Hematopoietic multipotent progenitor cell treated with erythropoietin and hydrocortisone succinate and interleukin-3 and kit ligand, for 6 days (in vitro differentiated cells): ENCODE results near the gene PRKG2.
"Not testable (repeated sequence)": the region's sequence is repeated elsewhere in the genome, so short reads cannot be mapped to it uniquely, and the experiment has no call there.

ENCODE experiments used
- DNase-seq: peaks from one replicate; pipeline ENCODE4 v3.0.0-alpha.2; 2015

Gene PRKG2, protein sequence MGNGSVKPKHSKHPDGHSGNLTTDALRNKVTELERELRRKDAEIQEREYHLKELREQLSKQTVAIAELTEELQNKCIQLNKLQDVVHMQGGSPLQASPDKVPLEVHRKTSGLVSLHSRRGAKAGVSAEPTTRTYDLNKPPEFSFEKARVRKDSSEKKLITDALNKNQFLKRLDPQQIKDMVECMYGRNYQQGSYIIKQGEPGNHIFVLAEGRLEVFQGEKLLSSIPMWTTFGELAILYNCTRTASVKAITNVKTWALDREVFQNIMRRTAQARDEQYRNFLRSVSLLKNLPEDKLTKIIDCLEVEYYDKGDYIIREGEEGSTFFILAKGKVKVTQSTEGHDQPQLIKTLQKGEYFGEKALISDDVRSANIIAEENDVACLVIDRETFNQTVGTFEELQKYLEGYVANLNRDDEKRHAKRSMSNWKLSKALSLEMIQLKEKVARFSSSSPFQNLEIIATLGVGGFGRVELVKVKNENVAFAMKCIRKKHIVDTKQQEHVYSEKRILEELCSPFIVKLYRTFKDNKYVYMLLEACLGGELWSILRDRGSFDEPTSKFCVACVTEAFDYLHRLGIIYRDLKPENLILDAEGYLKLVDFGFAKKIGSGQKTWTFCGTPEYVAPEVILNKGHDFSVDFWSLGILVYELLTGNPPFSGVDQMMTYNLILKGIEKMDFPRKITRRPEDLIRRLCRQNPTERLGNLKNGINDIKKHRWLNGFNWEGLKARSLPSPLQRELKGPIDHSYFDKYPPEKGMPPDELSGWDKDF

DNA sequence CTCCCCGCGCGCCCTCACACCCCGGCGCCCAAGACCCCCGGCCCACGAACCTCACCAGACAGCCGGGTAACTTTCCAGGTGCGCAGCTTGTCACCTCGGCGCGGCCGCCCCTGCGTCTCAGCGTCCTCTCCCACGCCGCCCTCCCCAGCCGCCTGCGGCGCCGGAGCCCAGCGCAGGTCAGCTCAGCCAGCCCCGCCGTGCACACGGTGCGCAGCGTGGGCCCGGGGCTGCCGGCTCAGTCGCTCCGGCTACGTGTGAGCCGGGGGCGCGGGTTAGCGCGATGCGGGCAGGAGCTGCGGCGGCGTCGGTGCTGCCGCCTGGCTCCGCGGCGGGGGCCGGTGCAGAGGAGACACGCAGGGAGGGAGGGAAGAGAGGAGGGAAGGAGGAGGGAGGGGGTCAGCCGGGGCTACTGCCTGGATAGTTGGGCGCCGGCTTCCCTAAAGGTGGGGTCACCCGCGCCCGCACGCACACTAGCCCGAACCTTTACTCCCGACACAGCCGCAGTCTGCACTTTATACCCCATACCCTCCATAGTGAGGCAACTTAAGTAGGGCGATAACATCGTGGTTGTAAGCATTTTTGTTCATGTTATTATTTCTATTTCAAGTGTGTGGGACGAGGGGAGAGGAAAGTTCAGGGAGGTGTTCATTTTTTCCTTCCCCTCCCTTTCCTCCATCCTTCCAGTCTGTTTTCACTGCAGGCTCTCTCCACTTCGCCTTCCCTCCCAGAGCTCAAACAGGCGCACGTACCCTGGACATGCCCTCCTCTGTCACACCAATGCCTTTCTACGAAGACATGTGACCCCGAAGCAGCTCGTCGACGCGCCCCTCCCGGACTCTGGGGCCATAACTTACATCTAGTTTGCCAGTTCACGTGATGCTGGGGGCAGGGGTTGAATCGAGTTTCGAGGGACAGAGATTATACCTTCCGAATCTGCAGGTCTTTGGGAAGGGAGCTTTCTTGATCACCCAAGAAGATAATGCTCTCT is at the start of gene PRKG2:
PRKG2 (minus strand) TSS at position 342 of the 988 bp plus-strand sequence. CDS start 10,175 bp downstream, outside the sequence.
- DNase-seq = peak; percentile 53

DNA sequence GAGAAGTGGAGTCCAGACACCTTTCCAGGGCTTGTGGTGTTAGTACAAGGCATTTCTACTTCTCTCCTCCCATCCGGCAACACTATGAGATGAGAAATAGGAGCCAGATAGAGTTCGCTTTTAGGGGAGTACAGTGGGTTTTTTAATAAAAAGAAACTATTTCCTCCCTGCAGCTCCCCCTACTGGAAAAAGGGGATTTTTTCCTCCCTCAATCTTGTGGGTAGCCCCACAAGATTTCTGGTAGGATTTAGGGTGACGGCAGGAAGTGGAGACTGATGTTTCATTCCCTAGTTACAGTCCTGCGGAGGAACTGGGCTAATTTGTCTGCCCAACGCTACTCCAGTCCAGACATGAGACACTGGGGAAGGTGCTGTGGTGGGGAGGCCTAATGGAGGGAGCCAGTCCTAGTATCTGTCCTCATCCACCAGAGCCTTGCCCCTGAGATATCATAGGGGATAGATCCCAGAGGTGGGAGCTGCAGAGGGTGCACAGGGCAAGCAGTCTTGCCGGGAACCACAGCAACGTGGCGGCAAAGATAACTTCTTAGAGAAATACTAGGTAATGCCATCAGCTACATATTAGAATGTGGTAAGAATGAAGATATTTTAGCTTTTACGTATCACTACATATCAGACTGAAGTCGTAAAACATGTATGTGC is 45.5 kb upstream of the PRKG2 start:
- DNase-seq = peak; percentile 31

DNA sequence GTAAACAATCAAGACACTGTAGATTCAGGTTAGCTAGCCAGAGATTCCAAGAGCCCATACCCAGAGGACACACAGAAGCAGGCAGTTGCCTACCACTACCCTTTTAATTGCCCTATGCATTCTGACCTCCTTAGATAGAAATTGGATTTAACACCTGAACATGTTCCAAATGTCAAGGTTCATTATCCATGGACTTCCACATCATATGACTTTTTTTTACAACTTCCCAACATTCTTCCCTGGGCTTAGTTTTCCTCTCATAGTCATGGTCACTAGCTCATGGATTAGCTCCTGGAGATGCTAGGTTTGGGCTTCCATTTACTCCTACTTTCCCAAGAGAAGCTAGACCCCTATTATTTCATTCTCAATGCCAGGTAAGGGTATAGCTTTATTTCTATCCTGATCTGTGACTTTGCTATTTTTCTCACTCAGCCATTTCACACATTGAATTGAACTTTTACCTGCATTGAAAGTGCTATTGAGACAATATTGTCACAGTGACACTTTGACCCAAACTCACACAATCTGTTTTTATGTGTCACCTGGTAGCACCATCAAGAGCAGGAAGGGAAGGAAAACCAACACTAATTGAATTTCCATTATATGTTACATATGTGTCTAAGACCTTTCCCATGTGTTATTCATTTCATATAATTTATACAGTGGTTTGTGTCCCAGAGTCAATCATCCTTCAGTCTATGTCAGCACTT is 44.0 kb upstream of the PRKG2 start:
- no peak for DNase-seq

DNA sequence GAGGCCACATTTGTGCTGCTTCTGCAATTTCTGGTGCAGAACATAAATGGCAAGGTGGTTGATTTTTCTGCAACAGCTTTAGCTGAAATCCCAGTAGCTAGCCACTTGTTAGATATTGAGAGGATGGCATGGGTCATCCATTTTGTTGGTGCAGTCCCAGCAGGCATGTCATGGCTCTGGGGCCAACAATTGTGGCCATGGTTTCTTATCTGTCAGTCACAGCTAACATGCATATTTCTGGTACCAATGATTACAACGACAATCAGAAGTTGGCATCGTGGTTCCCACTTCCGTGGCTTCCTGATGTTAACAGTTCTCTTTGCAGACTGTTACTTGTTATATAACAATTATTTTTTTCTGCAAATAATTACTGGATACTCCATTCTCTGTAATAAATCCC is 42.8 kb upstream of the PRKG2 start:
- DNase-seq = peak; percentile 79

DNA sequence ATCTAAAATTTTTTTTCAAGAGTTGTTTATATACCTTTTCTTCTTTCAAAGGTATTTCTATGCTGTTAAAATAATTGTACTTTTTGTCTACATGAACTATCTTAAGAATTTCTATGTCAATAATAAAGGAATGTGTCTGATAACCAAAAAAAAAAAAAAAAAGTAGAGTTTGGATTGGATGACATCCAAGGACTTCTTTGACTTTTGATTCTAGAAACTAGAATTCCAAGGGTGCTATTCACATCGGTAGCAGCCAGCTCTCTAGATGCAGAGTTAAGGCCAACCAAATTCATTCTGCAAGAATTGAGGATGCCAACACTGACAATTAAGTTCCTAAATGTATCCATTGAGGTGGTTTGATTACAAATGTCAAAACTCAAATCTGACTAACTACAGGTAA is 42.0 kb upstream of the PRKG2 start:
- no peak for DNase-seq

DNA sequence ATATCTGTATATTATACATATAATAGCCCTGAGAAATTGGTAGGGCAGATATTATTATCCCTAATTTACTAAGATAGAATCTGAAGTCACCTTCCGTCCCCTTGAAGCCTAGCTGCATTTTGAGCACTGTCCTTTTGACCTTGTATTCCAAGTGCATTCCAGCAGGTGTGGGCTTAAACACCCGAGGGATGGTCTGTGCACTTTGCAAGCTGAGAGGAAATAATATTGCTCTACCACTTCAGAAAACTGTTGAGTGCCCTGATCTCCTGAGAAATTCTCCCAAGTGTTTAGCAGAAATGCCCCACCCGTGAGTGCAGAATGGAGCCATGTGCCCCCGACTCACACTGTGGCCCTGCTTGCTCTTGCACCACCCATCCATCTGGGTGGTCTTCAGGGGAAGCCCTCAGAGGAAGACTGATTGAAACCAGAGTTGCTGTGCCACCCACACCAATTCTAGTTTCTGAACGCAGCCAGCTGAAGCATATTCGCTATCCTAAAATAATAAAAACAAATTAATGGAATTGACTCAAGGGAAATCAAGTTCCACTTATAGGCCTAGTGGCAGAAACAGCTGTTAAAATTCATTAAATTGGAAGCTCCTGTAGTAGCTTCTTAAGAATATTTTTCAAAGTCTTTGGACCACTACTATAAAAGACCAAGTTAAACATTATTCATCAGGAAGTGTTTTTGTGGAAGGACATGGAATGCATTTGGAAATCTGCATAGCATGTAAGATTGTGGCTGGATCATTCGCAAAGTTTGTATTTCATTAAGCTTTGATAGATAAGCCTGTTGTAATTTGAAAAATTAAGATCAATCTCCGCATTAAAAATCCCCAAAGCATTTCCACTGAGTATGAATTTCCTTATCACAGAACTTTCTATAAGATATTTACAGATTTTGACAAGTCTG is 41.3 kb upstream of the PRKG2 start:
- DNase-seq = no peak

DNA sequence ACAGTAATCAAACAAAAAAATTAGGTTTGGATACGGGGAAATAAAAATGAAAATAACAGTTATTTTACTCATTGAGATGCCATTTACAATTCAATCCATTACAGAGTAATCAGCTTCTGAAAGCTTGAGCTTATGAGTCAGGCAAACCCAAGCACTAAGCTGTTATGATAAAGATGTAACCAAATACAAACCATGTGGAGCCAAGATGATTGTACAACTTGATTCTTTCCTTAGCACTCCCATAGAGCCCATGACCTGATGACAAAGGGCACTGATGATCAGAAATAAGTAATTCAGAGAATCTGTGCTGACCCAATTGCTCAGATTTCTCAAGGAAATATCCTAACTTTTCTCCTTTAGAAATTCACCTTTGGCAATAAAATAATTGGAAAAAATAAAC is 40.5 kb upstream of the PRKG2 start:
- DNase-seq = no peak

DNA sequence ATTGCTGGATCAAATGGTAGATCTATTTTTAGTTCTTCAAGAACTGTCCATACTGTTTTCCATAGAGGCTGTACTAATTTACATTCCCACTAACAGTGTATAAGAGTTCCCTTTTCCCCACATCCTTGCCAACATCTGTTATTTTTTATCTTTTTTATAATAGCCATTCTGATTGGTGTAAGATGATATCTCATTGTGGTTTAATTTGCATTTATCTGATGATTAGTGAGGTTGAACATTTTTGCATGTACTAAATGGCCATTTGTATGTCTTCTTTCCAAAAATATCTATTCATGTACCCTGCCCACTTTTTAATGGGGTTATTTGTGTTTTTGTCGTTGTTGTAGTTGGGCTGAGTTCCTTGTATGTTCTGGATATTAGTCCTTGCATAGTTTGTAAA is 35.4 kb upstream of the PRKG2 start:
- DNase-seq = no peak

DNA sequence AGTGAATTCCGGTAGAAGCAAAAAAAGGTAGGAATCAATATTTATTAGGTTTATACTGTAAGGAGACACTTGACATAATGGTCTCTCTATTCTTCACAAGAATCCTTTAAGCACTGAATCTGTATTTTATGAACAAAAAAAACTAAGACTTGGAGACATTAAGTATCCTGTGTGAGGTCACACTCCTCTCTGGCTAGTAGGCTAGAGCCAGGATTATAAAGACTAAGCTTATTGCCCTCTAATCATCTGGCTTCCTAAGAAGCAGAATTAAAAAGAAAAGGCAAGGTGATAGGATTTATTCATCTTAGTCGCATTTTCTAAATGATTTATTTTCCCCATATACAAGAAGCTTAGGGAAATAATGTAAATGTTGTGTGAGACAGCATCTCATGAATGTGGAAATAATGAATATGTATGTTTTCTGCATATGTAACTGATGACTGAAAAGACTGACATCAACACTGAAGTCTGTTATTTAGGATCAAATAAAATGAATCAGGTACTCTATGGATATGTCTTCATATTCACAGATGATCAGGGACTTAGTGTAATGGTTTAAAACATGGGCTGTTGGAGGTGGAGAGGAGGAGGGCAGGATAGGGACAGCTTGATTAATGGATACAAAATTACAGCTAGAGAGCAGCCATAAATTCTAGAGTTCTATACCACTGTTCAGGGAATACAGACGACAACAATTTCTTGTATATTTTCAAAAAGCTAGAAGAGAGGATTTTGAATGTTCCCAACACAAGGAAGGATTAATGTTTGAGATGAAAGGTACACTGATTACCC is 30.4 kb upstream of the PRKG2 start:
- DNase-seq = no peak

DNA sequence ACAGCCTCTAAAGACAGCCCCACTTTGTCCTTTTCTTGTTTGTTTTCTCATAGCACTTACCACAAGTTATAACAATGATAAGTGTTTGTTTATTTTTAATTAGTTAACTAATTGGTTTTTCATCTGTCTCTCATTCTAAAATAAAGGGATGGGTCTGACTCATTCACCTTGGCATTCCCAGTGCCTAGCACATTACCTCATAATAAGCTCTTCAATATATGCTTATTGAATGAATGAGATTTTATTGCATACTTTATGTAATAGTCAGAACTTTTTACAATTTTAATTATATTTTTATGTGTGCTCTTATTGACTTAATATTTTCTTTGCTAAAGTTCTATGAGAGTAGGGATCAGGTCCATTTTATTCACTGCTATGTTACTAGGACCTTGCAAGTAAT is 22.8 kb upstream of the PRKG2 start:
- no peak for DNase-seq

DNA sequence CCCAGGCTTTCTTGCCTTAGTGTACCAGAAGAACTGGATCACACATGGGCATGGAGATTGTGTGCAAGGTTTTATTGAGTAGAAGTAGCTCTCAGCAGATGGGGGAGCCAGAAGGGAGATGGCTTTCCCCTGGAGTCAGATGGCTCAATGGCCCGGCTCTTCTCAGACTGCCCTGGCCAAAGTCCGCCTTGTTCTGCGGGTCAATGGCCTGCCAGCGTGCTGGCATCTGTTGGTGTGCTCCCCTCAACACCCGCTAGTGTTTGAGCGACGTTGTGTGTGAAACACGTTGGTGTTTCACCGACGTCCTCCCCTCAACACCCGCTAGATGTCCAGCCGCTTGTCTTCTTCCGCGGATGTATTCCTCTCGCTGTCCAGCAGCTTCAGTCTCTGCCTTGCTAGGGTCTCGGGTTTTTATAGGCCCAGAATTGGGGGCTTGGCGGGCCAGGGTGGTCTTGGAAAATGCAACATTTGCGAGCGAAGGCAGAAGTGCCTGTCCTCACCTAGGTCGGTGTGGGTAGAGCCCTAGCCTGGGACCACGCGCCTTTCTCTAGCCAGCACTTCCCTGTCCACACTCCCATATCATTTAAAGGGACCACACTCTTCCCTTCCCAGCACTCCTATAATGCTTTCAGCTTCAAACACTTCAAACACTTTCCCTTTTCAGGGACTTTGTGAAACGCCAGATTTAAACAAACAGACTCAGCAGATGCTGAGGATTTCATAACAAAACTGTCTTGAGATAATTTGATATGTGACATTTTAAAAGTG is 21.1 kb upstream of the PRKG2 start:
- DNase-seq = no peak

DNA sequence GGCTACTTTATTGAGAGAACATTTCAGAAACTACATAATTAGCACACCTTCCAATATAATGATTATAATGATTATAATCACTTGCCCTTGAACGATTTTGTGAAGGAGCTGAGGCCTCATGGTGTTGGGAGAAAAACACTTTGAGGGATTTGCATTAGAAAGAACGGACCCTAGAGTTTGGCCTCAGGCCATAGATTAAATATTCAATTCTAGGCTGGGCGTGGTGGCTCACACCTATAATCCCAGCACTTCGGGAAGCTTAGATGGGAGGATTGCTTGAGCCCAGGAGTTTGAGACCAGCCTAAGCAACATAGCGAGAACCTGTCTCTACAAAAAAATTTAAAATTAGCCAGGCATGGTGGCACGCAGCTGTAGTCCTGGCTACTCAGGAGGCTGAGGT is 12.9 kb upstream of the PRKG2 start:
- no peak for DNase-seq

DNA sequence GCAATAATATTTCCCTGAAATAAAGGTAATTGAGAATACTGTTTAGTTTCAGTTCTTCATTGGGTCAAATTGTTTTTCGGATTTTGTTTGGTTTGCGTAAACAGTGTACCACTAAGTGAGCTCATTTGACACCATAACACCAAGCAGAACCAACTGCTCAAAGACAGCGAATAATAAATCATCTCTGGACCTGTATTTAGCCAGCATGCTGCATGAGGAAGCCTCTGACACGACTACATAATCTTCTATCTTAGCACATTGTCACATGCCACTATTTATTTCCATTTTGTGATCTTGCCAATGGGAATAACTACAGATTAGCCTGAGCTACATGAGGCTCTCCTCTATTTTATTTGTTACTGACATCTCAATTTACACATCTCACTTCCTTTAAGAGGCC is 12.1 kb upstream of the PRKG2 start:
- no peak for DNase-seq

DNA sequence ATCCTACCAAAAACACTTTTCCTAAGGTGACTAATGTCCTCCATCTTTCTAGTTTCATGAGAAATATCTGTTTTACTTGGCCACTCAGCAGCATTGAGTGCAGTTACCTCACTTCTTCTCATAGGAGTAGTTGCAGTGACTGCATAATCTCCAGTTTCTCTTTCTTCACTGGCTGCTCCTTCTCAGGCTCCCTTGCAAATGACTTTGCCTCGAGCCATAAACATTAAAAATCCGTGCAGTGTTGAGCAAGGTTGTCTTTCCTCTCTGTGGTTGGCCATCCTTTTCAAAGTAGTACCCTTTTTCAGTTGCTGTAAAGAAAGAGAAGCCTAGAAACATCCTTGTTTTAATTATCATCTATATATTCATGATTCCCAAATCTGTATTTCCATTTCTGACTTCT is 10.2 kb upstream of the PRKG2 start:
- DNase-seq = no peak

DNA sequence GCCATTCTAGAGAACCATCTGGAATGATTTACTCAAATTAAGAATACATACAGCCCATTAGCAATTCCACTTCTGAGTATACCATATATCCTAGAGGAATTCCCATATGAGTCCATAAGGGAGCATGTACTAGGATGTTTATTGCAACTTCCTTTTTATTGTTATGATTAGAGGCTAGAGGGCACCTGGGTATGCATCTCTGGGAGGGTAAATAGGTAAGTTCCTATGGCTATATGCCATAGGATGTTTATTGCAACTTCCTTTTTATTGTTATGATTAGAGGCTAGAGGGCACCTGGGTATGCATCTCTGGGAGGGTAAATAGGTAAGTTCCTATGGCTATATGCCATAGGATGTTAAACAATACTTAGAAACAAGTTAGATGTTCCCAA is 7.1 kb upstream of the PRKG2 start:
- not testable (repeated sequence) for DNase-seq

DNA sequence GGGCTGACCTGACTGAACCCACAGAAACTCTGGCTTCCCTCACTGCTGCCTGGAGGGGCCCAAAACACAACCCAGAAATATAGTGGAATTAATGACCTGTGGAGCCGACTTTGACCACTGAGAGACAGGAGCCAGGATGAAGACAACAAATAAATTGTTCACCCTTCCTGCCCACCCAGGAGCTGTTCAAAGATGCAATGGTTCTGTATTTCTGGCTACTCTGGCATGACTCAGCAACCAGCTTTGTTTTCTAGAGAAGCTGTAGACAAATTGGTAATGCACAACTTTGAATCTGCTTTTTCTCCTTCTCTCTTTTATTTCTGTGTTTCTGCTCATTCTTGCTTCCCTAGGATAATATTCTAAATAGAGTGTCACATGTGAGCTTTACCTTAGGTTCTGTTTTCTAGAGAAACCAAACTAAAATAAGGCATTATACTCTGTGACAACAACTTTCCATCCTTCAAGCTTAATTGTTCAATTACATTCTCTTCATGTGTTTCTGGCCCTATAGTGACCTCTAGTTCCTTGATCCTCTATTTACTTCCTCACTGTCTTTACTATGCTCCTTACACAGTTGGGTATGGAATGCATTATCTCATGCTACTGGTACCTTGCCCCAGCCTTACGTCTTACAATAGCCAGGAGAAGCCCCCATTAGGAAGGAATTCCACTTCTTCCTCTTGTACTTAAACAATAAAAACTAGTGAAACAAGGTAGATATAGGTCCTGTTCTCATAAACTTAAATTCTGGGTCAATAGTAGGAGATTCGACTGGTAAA is 6.5 kb upstream of the PRKG2 start:
- peak; percentile 9 for DNase-seq

DNA sequence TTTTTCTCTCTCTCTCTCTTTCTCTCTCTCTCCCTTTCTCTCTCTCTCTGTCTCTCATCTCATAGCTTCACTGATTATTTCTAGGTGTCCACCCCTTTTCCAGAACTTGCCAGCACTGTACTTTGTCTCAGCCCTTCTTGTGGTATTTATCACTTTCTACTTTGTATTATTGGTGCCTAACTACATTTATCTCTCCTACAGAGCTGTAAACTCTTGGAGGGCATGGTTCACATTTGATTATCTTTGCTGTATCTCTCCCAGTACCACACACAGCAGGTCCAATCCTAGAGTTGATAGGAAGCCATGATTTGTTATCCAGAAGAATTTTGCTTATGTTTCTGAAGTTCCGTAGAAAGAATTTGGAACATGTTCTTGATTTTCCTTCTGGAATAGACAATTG is 5.2 kb upstream of the PRKG2 start:
- no peak for DNase-seq

DNA sequence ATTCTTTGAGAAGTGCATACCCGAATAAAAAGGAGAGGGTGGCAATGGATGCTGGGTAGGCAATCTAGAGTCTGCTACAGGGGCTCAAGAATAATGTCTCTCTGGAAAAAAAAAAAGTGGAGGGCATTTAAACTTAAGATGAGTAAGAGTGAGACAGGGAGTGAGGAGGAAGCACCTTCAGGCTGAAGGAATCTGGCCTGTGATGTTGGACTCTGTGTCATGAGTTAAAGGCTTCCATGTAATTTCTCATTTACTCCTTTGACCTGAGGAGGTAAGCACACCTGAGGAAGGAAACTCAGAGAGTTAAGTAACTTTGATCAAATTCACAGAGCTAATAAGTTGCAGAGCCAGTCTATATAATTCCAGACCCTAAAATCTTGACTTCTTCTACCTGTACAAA is 3.2 kb upstream of the PRKG2 start:
- DNase-seq = no peak
